Central memory CD4-positive, alpha-beta T cell (primary cell): ENCODE measurements around the gene STX2.
"Not testable (repeated sequence)": the region's sequence is repeated elsewhere in the genome, so short reads cannot be mapped to it uniquely, and the experiment has no call there.

ENCODE experiments used
- DNase-seq: peaks from one replicate; pipeline ENCODE4 v3.0.0; 2022

The STX2 gene

DNA sequence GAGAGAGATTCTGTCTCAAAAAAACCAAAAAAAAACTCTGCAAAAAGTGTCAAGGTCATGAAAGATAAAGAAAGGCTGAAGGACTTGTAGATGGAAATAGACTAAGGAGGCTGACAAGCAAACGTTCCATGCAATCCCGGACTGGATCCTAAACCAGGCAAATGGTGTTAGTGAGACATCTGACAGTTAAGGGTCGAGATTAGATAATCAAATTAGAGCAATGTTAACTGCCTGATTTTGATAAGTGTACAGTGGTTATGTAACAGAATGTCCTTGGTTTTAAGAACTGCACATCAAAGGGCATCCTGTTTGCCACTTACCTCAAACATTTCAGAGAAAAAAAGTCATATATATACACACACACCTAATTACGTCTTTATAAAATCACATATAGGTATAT, 29.4 kb upstream of the STX2 start:
- DNase-seq, result peak; percentile 72

- no peak for DNase-seq
Measured at GRCh38 chr12:130863298-130863697, 24.2 kb upstream of the STX2 start.

DNA sequence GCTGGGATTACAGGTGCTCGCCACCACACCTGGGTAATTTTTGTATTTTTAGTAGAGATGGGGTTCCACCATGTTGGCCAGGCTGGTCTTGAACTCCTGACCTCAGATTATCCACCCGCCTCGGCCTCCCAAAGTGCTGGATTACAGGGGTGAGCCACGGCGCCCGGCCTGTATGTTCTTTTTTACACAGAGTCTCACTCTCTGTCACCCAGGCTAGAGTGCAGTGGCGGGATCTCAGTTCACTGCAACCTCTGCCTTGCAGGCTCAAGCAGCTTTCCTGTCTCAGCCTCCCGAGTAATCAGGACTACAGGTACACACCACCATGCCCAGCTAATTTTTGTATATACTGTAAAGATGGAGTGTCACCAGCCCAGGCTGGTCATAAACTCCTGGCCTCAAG, 23.7 kb upstream of the STX2 start:
- DNase-seq, result not testable (repeated sequence)

GRCh38 chr12:130862161-130862560, 23.1 kb upstream of the STX2 start:
- no peak for DNase-seq

DNA sequence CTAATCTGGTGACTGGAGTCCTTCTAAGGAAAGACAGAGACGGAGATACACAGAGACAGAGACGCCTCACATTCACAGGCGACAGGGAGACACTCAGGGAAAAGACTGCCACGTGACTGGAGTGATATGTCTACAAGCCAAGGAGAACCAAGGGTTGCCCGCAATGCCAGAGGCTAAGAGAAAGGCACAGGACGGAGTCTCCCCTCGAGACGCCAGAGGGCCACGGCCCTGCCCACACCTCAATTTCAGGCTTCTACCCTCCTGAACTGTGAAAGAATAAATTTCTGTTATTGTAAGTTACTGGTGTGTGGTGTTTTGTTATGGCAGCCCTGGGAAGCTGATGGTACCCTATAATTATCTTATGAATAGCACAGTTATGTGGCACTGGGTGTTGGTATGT, 21.3 kb upstream of the STX2 start:
- no peak for DNase-seq

GRCh38 chr12:130859161-130859560, 20.1 kb upstream of the STX2 start:
- DNase-seq, result no peak

DNA sequence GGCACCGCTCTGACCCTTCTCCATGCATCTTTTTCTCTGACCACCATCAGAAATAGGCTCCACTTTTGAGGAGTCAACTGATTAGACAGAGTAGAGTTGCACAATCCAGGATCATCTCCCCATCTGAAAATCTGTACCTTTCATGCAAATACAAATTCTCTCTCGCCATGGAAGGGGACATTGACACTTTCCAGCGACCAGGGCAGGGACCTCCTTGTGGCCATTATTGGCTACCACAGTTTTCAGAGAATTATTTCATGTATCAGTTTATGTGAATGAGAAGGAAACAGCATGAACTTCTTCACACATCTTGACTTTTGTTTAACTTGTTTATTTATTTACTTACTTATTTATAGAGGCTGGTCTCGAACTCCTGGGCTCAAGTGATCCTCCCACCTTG, 19.0 kb upstream of the STX2 start:
- no peak for DNase-seq

DNA sequence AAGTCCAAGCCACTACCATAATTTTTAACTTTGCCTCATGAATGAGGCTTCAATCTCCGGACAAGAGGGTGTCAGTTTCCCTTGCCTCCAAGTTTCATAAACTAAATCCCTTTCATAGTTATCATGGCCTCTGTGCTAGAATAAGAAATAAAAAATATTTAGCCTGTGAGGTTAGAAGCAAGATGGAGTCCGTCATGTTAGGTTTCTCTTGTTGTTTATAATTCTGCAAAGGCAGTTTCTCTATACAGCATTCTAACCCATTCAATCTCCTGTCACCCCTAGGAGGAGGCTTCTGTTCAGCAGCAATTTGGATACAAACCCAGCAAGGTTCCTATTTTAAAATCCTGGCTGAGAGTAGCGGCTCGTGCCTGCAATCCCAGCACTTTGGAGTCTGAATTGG, 17.0 kb upstream of the STX2 start:
- DNase-seq, result no peak

DNA sequence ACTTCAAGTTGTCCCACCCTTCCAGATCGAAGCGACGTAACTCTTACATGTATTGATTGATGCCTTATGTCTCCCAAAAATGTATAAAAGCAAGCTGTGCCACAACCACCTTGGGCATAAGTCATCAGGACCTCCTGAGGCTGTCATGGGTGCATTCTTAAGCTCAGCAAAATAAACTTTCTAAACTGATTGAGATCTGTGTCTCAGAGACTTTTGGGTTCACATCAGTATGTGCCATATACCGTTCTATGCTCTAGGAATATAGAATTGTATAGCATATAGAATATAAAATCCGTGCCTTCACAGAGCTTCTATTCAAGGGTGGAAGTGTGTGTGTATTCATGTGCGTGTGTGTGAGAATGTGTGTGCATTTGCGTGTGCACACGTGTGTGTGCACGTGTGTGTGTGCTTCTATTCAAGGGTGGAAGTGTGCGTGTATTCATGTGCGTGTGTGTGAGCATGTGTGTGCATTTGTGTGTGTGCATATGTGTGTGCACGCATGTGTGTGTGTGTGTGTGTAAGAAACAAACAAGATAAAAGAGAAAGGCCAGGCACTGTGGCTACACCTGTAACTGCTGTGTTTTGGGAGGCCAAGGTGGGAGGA, 11.5 kb upstream of the STX2 start:
- DNase-seq, result no peak

GRCh38 chr12:130849561-130850417, 10.7 kb upstream of the STX2 start:
- DNase-seq, result no peak

- DNase-seq, result not testable (repeated sequence)
Measured at GRCh38 chr12:130848785-130849305, 9.8 kb upstream of the STX2 start.

- not testable (repeated sequence) for DNase-seq
Measured at GRCh38 chr12:130848105-130848504, 9.1 kb upstream of the STX2 start.

DNA sequence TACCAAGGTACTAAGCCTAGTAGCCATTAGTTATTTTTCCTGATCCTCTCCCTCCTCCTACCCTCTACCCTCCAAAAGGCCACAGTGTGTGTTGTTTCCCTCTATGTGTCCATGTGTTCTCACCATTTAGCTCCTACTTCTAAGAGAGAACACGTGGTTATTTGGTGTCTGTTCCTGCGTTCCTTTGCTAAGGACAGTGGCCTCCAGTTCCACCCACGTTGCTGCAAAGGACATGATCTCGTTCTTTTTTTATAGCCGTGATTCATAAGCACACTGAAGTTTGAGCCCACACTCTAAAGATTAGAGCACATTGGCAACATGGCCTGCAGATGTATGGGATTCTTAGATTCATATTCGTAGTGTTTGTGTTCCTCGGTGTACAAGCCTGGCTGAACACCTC, 8.1 kb upstream of the STX2 start:
- no peak for DNase-seq

- no peak for DNase-seq
Measured at GRCh38 chr12:130846369-130846768, 7.3 kb upstream of the STX2 start.

- DNase-seq, result no peak
Measured at GRCh38 chr12:130839770-130840404, 837 bp upstream of the STX2 start.

DNA sequence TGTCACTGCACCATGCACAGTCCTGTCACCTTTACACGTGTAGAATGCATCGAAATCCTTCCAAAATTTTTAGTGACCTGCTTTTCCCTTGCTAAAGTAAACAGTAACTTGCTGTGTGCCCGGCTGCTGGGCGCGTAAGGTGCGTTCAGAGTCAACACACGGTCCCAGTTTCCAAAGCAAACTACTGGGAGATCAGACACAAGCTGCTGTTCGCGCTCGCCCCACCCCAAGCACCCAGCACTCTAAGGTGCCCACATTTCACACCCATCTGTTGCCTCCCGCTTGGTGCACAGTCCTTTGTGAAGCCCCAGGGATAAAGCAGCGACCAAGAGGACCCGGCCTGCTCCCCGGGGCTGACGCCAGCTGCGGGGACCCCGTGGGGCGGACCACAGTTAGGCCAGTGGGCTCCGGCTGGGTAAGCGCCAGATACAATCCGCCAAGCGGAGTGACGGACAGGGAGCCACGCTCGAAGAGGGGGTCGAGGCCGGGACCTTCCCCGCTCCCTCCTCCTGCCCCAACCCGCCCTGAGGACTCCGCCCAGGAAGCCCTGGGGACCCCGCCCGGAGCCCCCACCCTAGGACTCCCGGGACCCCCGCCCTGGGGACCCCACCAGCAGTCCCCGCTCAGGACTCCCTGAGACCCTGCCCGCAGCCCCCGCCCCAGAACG, 633 bp downstream of the STX2 start:
- peak; percentile 17 for DNase-seq

- DNase-seq, result no peak
Measured at GRCh38 chr12:130835436-130835835, 3.6 kb downstream of the STX2 start.

GRCh38 chr12:130835011-130835410, 4.0 kb downstream of the STX2 start:
- no peak for DNase-seq

DNA sequence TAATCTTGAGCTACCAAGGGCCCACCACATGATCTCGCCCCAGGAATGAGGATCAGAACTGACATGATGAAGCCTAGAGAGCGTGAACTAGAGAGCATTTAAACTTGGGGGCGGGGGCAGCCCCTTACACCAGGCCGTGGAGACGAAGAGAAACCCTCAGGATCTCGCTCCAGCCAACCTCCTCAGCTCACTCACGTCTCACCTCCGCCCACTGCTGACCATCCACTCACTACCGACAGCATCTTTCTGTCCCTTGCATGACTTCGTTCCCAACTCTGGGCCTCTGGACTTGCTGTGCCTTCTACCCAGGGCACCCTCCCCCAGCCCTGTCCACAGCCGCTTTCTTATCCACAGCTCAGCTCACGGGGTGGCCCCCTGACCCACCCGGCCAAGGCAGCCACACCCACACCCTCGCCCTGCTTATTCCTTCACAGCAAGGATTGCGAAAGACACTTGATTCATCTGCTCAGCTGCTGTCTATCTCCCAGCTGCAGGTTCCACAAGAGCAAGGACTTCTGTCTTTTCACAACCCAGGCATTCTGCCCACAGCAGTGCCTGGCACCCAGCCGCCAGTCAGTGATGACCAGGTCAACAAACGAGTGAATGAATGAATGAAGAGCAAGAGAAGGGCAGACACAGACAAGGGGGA, 6.4 kb downstream of the STX2 start:
- no peak for DNase-seq

DNA sequence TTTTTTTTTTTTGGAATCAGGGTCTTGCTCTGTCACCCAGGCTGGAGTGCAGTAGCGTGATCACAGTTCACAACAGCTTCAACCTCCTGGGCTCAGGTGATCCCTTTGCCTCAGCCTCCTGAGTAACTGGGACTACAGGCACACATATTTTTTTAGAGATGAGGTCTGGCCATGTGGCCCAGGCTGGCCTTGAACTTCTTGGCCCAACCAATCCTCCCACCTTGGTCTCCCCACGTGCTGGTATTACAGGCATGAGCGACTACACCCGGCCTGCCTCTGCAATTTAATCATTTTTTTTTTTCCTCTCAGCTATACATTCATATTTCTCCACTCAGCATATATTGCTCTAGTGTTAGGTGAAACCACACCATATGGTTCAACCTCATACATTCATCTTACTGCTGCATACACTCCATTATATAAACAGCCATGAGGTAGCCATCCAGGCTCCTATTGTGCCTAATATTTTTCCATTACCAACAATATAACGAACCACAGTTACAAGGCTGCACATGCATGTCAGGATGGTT, 7.1 kb downstream of the STX2 start:
- DNase-seq, result no peak

DNA sequence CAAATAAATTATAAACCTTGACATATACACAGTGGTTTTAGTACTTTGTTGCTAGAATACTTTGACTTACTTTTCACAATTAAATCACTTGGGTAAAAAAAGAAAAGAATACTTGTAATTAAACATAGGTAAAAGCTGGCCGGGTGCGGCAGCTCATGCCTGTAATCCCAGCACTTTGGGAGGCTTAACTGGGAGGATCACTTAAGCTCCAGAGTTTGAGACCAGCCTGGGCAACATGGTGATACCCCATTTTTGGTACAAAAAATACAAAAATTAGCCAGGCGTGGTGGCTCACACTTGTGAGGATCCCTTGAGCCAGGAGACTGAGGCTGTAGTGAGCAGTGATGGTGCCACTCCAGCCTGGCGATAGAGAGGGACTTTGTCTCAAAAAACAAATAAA, 7.8 kb downstream of the STX2 start:
- DNase-seq, result no peak

DNA sequence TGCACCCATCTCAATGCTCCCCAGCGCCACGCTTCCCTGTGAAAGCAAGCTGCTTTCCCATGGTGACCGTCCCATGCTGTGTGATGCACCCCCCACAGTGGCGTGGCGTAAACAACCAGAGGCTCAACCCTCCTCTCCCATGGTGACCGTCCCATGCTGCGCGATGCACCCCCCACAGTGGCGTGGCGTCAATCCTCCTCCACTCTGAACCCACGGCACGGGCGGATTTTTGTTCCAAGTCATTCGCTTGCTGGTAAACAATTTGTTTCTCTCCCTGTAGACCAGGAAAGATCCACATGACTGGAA, 8.9 kb downstream of the STX2 start:
- DNase-seq, result no peak
